Renal cortex interstitium (tissue), 11 donors: ENCODE measurements around the gene FAM184B. TPM values are rescaled to one million over a fixed set of nuclear protein-coding genes. Genes with fewer than 3 reads are reported as not detected.

Source experiments
- DNase-seq, 11 donors: peaks; one replicate each; pipeline ENCODE4 v3.0.0-alpha.2; 2013; ENCODE audit warnings: low read depth in 9 of 11, low spot score in 4 of 11; ENCODE audit errors: extremely low read depth in 1 of 11
- polyA plus RNA-seq, 3 donors: library from polyadenylated mRNA; unstranded; fragments of 120-200 nt; gene quantifications; one replicate each; pipeline ENCODE4 v1.2.1, GENCODE V29; 2013; ENCODE audit not compliant: insufficient read length in 3 of 3

FAM184B gene
- polyA plus RNA-seq, 3 donors, result 0.42 to 0.89 (median 0.60) TPM

DNA sequence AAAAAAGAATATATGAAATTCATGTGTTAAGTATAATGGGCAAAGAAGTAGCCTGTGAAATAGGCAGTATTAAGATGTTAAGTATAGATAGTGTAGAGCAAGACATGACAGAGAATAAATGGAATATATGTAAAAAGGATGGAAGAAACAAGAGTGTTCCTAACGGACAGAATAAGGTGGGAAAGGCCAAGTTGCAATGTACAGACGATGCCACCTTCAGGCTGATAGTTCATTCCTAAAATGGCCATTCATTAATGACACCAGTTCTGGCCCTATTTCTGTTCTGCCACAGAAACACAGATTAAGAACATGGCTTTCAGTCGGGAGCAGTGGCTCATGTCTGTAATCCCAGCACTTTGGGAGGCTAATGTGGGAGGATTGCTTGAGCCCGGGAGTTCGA is 4.4 kb upstream of the FAM184B start:
- DNase-seq, result no peak

DNA sequence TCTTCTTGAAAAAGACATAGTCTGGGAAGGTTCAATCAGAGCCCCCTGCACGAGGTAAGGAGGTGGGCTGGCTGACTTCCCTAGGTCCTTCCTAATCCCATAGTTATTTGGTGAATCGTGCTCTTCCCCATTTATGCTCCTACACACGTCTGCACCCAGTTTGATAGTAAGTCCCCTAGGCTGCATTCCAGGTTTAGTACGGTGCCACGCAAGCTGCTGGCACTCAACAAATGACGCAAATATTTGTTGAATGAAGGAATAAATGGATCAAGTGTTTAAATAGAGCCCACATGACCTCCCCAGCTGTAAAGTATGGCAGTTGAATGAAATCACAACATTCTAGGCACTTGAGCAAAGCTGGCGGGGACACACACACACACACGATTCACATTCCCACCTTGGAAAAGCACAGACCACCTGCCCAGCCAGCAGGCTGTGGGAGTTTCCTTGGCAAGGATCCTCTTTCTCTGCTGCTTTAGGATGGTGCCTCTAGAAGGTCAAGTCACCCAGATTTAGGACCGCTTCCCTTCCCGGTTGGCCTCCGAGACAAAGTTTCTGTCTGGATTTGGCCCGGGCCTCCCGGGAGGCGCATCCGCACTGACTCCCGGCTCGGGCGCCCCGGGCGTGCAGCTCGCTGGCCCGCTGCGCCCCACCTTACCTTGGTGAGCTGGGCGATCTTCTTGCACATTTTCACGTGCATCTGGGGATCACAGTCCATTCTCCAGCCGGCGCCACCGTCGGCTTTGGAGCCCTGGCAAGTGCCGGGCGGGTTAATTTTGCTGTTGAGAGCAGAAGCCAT is 721 bp downstream of the FAM184B start:
- DNase-seq, result no peak

DNA sequence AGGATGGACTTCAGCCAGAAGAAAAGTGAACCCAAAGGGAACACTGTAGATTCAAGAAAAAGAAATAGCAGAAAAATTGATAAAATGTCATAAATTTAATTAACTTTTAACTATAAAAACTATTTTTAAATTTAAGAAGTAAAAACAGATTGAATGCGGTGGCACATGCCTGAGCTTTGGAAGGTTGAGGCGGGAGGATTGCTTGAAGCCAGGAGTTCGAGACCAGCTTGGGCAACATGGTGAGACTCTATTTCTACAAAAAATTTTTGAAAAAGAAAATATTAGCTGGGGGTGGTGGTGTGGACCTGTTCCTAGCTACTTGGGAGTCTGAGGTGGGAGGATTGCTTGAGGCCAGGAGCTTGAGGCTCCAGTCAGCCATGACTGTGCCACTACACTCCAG is 3.0 kb downstream of the FAM184B start:
- no peak for DNase-seq

DNA sequence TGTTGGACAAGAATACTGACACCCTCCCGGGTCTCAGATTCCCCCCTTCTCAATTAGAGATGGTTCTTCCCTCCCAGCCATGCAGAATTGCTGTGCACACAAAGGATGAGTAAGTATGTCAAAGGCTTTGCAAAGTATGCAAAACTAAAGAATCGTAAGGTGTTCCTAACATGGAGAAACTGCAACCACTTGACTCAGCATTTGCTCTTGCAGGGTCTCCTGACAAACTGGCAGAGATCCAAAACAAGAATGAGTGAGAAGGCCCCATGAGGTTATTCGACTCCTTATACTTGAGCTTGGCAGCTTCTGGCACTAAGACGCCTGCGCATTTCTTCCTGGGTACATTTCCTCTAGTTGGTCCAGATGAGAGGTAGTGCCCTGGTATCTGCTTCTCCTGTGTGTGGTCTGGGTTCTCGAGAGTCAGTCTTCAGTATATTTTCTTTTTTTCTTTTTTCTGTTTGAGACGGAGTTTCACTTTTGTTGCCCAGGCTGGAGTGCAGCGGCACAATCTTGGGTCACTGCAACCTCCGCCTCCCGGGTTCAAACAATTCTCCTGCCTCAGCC is 8.2 kb downstream of the FAM184B start:
- no peak for DNase-seq

DNA sequence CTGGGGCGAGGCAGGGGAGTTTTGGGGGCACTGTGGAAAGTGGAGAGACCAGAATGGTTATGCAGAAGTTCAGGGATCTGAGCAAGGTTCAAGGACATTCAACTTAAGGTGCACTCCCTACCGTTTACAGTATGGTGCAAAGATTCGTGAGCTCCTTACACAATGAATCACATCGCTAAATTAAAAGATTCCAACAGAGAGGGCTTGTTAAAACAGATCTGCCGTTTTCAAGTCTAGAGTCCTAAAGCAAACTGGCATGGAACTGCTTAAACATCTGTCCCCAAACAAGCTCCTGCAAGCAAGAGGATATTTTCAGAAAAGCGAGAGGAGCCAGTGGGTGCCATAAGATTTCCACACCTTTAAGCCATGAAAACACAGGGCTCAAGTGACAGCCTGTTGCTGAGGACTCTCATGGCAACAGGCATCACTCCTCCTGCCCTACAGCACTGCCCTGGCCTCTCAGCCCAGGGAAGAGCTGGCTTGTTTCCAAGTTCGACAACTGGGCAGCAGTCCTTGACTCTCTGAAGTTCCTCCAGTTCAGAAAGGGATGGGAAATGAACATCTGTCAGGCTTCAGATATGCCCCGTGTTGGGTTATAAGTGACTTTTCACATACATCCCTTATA is 10.0 kb downstream of the FAM184B start:
- no peak for DNase-seq

DNA sequence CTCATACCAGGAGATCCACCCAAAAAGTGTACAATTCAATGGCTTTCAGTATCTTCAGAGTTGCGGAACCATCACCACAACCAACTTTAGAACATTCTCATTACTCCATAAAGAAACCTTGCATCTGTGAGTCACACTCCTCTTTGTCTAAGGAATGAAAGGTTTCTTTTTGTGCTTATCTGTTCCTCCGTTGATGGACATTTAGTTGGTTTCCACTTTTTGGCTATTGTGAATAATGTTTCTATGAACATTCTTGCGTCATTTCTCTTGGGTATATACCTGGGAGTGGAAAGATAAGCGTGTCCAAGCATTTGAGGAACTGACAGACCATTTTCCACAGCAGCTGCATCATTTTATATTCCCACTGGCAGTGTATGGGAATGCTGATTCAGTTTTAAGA is 10.6 kb downstream of the FAM184B start:
- no peak for DNase-seq

DNA sequence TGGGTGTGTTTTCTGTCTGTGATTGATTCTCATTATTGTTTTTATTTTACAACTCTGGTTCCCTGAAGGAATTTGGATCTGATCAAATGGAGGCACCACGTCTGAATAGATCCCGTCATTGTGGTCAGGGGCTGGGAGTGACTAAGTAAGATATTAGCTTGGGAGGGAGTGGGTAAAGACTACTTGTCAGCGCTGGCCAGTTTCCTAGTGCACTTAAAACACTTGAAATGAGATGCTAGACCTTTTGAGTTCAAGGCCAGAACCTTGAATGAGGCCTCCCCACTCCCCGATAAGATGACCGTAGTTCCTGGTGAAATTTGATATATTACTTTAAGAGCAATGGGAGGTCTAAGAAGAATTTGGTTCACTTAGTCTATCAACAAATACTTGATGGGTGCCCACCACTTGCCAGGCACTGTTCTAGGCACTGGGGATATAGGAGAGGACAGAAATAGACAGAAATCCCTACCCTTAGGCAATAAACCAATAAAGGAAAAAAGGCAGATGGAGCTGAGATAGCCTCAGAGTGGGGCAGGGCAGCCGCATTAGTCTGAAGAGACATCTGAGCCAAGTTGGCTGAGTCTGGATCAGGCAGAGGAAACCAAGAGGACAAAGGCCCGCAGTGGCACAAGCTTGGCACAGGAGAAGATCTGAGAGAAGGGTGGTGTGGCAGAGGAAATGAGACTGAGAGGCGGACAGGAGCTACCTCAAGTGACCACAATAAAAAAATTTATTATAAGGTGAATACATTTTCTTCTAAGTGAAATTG is 11.8 kb downstream of the FAM184B start:
- no peak for DNase-seq

DNA sequence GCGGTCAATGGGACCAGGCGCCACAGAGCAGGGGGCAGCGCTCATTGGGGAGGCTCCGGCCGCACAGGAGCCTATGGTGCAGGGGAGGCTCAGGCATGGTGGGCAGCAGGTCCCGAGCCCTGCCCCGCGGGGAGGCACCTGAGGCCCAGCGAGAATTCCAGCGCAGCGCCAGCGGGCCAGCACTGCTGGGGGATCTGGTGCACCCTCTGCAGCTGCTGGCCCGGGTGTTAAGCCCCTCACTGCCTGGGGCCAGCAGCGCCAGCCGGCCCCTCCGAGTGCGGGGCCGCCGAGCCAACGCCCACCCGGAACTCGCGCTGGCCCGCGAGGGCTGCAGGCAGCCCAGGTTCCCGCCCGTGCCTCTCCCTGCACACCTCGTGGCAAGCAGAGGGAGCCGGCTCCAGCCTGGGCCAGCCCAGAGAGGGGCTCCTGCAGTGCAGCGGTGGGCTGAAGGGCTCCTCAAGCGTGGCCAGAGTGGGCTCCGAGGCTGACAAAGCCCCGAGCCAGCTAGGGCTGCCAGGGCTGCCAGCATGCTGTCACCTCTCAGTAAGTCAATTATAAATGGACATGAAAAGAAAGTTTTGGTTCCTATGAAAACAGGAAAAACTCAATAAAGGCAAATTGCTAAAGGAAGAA is 14.5 kb downstream of the FAM184B start:
- DNase-seq, result no peak

DNA sequence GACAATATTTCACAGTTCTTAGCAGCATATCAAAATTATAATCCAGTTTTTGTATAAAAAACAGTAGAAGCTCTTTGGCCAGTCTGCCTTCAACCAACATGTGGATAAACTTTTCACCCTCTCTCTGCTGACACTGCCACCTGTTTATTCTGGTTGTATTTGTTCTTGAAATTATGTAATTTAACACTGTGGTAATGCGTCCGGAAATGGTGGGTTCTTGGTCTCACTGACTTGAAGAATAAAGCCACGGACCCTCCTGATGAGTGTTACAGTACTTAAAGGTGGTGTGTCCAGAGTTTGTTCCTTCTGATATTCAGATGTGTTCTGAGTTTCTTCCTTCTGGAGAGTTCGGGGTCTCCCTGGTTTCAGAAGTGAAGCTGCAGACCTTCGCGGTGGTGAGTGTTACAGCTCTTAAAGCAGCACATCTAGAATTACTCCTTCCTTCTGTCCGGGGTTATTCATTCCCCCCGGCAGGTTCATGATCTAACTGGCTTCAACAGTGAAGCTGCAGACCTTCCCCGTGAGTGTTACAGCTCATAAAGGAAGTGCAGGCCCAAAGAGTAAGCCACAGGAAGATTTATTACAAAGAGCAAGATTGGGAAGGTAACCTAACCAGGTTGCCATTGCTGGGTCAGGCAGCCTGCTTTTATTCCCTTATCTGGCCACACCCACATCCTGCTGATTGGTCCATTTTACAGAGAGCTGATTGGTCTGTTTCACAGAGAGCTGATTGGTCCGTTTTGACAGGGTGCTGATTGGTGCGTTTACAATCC is 15.7 kb downstream of the FAM184B start:
- DNase-seq, result no peak

DNA sequence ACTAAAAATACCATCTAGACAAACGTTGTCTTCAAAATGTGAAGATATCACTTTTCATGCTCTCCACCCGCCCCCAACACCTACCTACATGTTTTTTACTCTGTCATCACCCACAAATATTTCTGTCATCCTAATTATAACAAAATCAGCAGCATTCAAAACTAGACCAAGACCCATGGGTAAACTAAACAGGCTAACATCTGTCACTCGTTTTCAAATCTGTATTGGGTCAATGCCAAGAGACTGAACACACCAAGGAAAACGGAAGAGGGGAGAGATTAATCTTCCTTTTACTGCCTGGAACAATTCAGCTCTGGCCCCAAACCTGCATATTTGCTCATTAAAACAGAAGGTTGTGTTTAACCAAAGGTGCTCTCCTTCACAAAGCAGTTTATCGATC is 17.5 kb downstream of the FAM184B start:
- DNase-seq, result no peak

DNA sequence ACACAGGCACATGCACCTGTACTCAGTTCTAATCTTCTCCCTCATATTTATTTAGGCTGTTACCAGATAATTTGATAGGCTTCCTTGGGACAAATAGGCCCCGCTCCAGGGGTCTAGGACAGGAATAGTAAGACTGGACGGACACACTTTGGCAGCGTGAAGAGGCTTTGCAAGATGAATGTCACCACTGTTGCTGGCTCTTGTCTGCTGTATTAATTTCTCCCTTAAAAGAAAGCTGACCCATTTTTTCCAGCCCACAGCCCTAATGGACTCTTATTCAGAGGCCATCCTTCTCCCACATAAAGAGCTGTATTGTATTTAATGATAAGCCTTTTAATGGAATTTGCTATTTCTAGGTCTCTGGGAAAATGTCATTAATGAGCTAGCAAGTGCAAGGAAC is 18.0 kb downstream of the FAM184B start:
- no peak for DNase-seq

DNA sequence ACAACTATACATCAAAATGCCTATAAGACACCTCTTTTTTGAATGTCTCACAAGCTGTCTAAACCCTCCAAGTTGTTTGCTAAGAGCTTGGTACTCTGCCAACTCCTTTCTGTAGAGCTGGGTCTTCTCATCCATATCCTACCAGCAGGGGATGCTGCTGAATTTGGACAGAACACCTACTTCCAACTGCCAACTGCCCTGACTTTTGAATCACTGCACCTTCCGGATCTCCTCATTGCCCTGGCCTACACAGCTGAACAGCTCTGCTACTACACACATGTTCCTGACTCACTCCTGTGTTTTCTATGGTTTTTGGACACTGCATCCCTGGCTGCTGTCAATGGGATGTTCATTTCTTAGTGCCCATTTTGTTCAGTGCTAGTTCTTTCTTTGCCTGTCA is 18.7 kb downstream of the FAM184B start:
- no peak for DNase-seq

DNA sequence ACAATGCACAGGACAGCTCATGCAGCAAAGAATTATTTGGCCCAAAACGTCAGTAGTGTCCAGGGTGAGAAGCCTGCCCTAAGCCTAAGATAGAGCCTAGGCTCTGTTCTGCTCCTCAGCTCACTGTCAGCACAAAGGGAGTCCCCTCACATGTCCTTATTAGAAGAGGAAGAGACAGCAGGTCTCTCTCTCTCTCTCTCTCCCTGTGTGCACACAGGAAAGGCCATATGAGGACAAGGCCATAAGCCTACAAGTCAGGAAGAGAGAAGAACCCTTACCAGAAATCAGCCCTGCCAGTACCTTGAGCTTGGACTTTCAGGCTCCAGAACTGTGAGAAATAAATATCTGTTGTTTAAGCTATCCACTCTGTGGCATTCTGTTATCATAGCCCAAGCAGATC is 20.4 kb downstream of the FAM184B start:
- DNase-seq, result no peak

DNA sequence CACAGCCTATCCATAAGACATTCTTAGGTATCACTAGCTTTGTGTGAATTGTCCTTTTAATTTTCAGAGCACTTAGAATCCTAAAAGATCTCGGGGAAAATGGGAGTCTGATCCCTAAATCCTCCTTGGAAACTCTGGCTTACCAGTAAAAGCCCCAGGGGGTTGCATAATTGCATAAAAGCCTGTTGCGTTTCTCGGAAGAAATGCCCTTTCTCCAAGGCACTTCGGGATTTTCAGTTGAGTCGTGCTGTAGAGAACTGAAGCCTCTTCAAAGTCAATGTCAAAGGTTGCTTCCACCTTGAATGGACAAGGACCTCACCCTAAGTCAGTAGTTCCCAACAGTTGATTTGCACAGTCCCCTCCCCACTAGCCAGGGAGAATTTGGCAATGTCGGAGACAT is 20.8 kb downstream of the FAM184B start:
- DNase-seq, result no peak

DNA sequence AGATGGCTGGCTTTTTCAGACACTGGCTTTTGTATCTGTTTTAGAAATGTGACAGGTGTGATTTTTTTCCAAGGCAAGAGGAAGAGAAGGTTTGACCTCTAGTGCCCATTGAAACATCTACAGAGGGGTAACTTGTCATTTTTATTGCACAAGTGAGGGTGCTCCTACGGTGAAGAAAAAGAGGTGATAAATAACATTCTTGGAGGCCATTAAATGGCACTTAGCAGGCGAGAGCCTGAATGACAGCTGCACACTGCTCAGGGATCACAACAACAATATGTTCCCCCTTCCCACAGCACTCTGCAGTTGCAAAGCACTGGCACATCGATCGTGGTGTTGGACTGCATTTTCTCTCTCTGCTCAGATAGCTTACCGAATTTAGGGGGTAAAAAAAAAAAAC is 22.9 kb downstream of the FAM184B start:
- DNase-seq, result no peak

DNA sequence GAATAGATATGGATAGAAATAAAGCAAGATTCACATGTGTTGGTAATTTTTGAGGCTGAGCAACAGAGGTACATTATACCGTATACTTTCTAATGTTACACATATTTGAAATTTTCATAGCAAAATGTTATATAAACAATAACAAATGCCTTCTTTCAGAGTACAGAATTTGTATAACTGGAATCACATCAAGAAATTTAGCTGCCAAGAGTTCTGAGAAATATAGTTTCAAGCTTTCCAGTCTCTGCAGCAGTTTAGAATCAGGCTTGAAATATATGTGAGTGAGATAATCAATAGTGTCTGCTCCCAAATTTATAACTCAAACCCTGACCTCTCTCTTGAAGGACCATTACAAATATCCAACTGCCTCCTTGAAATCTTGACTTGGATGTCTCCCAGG is 23.8 kb downstream of the FAM184B start:
- DNase-seq, result no peak

DNA sequence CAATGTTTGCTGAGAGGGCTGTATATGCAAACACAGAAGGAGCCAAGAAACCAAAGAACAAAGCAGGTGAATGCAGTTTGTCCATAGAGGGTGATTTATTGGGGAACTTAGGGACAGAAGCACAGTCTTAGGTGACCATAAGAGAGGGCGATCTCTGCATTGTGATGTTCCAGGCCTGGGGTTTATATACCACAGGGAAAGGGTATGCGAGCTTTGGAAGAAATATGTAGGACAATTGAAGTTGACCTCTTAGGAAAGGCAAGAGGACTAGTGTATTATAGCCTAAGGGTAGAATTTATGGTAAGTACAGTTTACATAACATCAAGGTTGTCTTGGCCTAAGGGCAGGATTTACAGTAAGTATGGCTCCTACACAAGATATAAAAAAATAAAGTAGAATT is 27.8 kb downstream of the FAM184B start:
- no peak for DNase-seq

DNA sequence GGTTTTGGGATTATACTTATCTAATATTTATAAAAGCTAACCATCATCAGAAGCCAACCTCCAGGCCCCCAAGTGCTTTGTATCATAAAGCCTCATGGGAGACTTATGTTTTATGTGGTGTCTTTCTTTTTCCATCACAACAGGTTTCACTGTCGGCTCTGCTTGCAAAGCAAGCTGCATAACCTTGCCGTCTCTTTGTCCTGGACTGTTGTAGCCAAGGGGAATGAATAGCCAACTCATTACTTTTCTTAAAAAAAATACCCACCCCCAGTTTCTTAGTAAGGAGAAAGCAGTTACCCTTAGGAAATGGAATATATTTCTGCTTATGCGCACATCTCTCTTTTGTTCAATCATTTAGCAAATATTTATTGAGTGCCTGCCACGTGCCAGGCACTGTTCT is 40.7 kb downstream of the FAM184B start:
- no peak for DNase-seq

DNA sequence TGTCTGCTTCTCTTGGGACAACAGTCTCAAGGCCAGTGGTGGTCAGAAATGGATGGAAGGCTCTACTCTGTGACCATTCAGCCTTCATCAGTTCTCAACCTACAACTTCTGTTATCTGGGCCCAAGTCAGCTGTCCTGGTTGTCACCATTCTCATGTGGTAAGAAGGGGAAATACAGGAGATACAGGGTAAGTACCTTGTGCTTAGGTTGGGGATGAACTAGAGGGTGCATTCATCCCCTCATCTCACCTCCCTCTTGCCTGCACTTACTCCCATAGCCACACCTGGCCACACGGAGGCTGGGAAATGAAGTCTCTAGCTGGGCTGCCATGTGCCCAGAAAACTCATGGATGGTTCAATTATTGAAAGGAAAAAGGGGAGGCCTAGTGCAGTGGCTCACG is 44.9 kb downstream of the FAM184B start:
- DNase-seq, result no peak
